NB4 (cell line): Measurements from ENCODE around the gene METTL25B.

ENCODE experiments used
- CTCF ChIP-seq: IDR thresholded peaks from one replicate; pipeline ENCODE4 v1.5.1; 2012; ENCODE audit warnings: low read depth, low read length
- MYC ChIP-seq: IDR thresholded peaks from 2 replicates; pipeline ENCODE4 v1.6.1; 2011; ENCODE audit warnings: low read depth, low read length
- POLR2A ChIP-seq: IDR thresholded peaks from 2 replicates; pipeline ENCODE4 v1.6.1; 2011; ENCODE audit warnings: mild to moderate bottlenecking; ENCODE audit not compliant: insufficient read length; ENCODE audit errors: extremely low read depth
- TF ChIP-seq, protein P1 (sequence below): IDR thresholded peaks from 2 replicates; pipeline ENCODE4 v1.6.1; 2011; ENCODE audit warnings: low read depth, low read length

- TF ChIP-seq POLR2A (no peak), CTCF (no peak), MYC (no peak)
- TF ChIP-seq, protein P1, sequence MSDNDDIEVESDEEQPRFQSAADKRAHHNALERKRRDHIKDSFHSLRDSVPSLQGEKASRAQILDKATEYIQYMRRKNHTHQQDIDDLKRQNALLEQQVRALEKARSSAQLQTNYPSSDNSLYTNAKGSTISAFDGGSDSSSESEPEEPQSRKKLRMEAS = no peak
Measured at GRCh38 chr1:156709031-156709430, 19.2 kb upstream of the METTL25B start.
